HepG2 (cell line): ENCODE measurements around the gene TUBB. TPM values are rescaled to one million over a fixed set of nuclear protein-coding genes. Genes with fewer than 3 reads are reported as not detected.
A peak's percentile ranks its signal among the peaks of the same experiment; 100 is the strongest.

ENCODE experiments used
- ARHGAP35 ChIP-seq: sonication (generic); formaldehyde crosslinking; IDR thresholded peaks from 2 replicates; pipeline ENCODE4 v1.9.0; 2022; ENCODE audit warnings: mild to moderate bottlenecking, inconsistent platforms, moderate library complexity, missing genetic modification reagents, borderline replicate concordance
- ATF5 ChIP-seq: sonication (generic); formaldehyde crosslinking; IDR thresholded peaks from 2 replicates; pipeline ENCODE4 v1.4.0; 2020; ENCODE audit warnings: mild to moderate bottlenecking, low read depth, missing genetic modification reagents
- DNMT1 ChIP-seq: sonication (generic); formaldehyde crosslinking; IDR thresholded peaks from 2 replicates; pipeline ENCODE4 v1.5.1; 2020; ENCODE audit warnings: mild to moderate bottlenecking, missing genetic modification reagents
- GTF2F1 ChIP-seq: fragments of 150-350 bp; IDR thresholded peaks from 2 replicates; pipeline ENCODE4 v1.6.1; 2014; ENCODE audit warnings: low read length
- HMGA1 ChIP-seq: sonication (generic); formaldehyde crosslinking; conservative IDR thresholded peaks from 2 replicates; pipeline ENCODE4 v1.4.0; 2020; ENCODE audit warnings: missing genetic modification reagents
- HNF4G ChIP-seq, 2 experiments: sonication (generic) in 1 of 2; formaldehyde crosslinking in 1 of 2; IDR thresholded peaks; 2 replicates each; pipeline versions ENCODE4 v1.4.0 to v1.6.1; 2011 to 2020; ENCODE audit warnings: borderline replicate concordance in 2 of 2, low read depth in 2 of 2, mild to moderate bottlenecking in 2 of 2, low read length in 1 of 2, missing genetic modification reagents in 1 of 2, moderate library complexity in 1 of 2
- HOXD1 ChIP-seq: sonication (generic); formaldehyde crosslinking; IDR thresholded peaks from 2 replicates; pipeline ENCODE4 v1.5.0; 2020; ENCODE audit warnings: missing genetic modification reagents
- MTF2 ChIP-seq: sonication (generic); formaldehyde crosslinking; IDR thresholded peaks from 2 replicates; pipeline ENCODE4 v1.5.0; 2020; ENCODE audit warnings: missing genetic modification reagents, borderline replicate concordance
- NR2C2 ChIP-seq: sonication (generic); formaldehyde crosslinking; IDR thresholded peaks from 2 replicates; pipeline ENCODE4 v1.4.0; 2020; ENCODE audit warnings: missing genetic modification reagents, mild to moderate bottlenecking, moderate library complexity, borderline replicate concordance
- SIX4 ChIP-seq: sonication (generic); formaldehyde crosslinking; IDR thresholded peaks from 2 replicates; pipeline ENCODE4 v1.4.0; 2020; ENCODE audit warnings: missing genetic modification reagents
- SKI ChIP-seq: fragments of 450-650 bp; IDR thresholded peaks from one replicate; pipeline ENCODE4 v1.6.1; 2018; ENCODE audit warnings: mild to moderate bottlenecking; ENCODE audit not compliant: partially characterized antibody
- SMARCC2 ChIP-seq: fragments of 450-650 bp; IDR thresholded peaks from 2 replicates; pipeline ENCODE4 v1.6.1; 2017; ENCODE audit warnings: antibody characterized with exemption, mild to moderate bottlenecking
- SSRP1 ChIP-seq: IDR thresholded peaks from 2 replicates; pipeline ENCODE4 v1.6.1; 2016; ENCODE audit warnings: control low read depth
- TCF7L2 ChIP-seq: IDR thresholded peaks from 2 replicates; pipeline ENCODE4 v1.6.1; 2011; ENCODE audit warnings: mild to moderate bottlenecking, low read depth, low read length, moderate library complexity
- ZFP41 ChIP-seq: sonication (generic); formaldehyde crosslinking; IDR thresholded peaks from 2 replicates; pipeline ENCODE4 v1.4.0; 2020; ENCODE audit warnings: mild to moderate bottlenecking, missing genetic modification reagents, borderline replicate concordance
- ZNF136 ChIP-seq: sonication (generic); formaldehyde crosslinking; IDR thresholded peaks from 2 replicates; pipeline ENCODE4 v1.8.1; 2022; ENCODE audit warnings: low read depth, mild to moderate bottlenecking, moderate library complexity, missing genetic modification reagents
- ZNF263 ChIP-seq: sonication (generic); formaldehyde crosslinking; IDR thresholded peaks from 2 replicates; pipeline ENCODE4 v1.4.0; 2020; ENCODE audit warnings: missing genetic modification reagents
- ZNF280D ChIP-seq: sonication (generic); formaldehyde crosslinking; IDR thresholded peaks from 2 replicates; pipeline ENCODE4 v1.5.1; 2020; ENCODE audit warnings: mild to moderate bottlenecking, missing genetic modification reagents
- ZNF333 ChIP-seq: sonication (generic); formaldehyde crosslinking; IDR thresholded peaks from 2 replicates; pipeline ENCODE4 v1.4.0; 2020; ENCODE audit warnings: mild to moderate bottlenecking, missing genetic modification reagents, borderline replicate concordance
- ZNF354B ChIP-seq: sonication (generic); formaldehyde crosslinking; IDR thresholded peaks from 2 replicates; pipeline ENCODE4 v1.8.0; 2022; ENCODE audit warnings: mild to moderate bottlenecking, missing genetic modification reagents
- ZNF605 ChIP-seq: sonication (generic); formaldehyde crosslinking; IDR thresholded peaks from 2 replicates; pipeline ENCODE4 v1.8.0; 2022; ENCODE audit warnings: mild to moderate bottlenecking, missing genetic modification reagents
- ZNF781 ChIP-seq: sonication (generic); formaldehyde crosslinking; IDR thresholded peaks from 2 replicates; pipeline ENCODE4 v1.5.1; 2020; ENCODE audit warnings: borderline replicate concordance, mild to moderate bottlenecking, missing genetic modification reagents; ENCODE audit errors: not compliant biosample characterization
- ZSCAN31 ChIP-seq: sonication (generic); formaldehyde crosslinking; IDR thresholded peaks from 2 replicates; pipeline ENCODE4 v1.5.0; 2020; ENCODE audit warnings: low read depth, mild to moderate bottlenecking, missing genetic modification reagents
- polyA plus RNA-seq, 8 experiments: library from polyadenylated mRNA; depleted of rRNA in 3 of 8; stranded (reverse) in 7 of 8; unstranded in 1 of 8; fragments of >200 nt; fragmentation: Illumina TruSeq in 4 of 8; extraction: Trizol in 4 of 8; gene quantifications; 2 replicates each; pipeline versions ENCODE4 v1.2.1 to v1.2.3, GENCODE V29; 2011 to 2016; ENCODE audit warnings: low read depth in 4 of 8, missing spikeins in 1 of 8, mixed read lengths in 1 of 8; ENCODE audit not compliant: insufficient read depth in 1 of 8
- total RNA-seq, 5 experiments: library from RNA; depleted of rRNA; stranded (reverse); fragments of >200 nt; fragmentation: Illumina TruSeq; extraction: Trizol; gene quantifications; 2 replicates each; pipeline ENCODE4 v1.2.3, GENCODE V29; 2016; ENCODE audit warnings: low read depth in 1 of 5
- TF ChIP-seq, protein P1 (sequence below): sonication (generic); formaldehyde crosslinking; IDR thresholded peaks from 2 replicates; pipeline ENCODE4 v1.9.0; 2021; ENCODE audit warnings: missing genetic modification reagents, mild to moderate bottlenecking, borderline replicate concordance

Gene TUBB
- total and polyA plus RNA-seq, 2 of the 13 experiments (the other 11 are each of a cell fraction or from before 2014, with no cell fraction given) = 911 to 1,163 TPM

- TF ChIP-seq HMGA1 (no peak), TCF7L2 (no peak; the same call in 1 of the 2 replicates), SMARCC2 (no peak), ZFP41 (0 out of 2 replicates have a peak, but pooled peaks have one; percentile 62), HOXD1 (CRISPR knock-in tag) (peak; percentile 87; the same call in 1 of the 2 replicates), SKI (peak; percentile 89), ZNF354B (CRISPR knock-in tag) (no peak; the same call in 1 of the 2 replicates), GTF2F1 (peak; percentile 37; the same call in 1 of the 2 replicates), SIX4 (CRISPR knock-in tag) (peak; percentile 53; the same call in 1 of the 2 replicates), ARHGAP35 (CRISPR knock-in tag) (peak; percentile 82; the same call in 1 of the 2 replicates), ZNF263 (peak; percentile 69), ZNF605 (CRISPR knock-in tag) (0 out of 2 replicates have a peak, but pooled peaks have one; percentile 43), ZNF781 (CRISPR knock-in tag) (peak; percentile 60), NR2C2 (CRISPR knock-in tag) (peak; percentile 47; the same call in 1 of the 2 replicates), DNMT1 (CRISPR knock-in tag) (no peak), SSRP1 (CRISPR knock-in tag) (peak; percentile 99; the same call in 1 of the 2 replicates), MTF2 (peak; percentile 86; the same call in 1 of the 2 replicates), ZNF280D (CRISPR knock-in tag) (no peak), ZSCAN31 (CRISPR knock-in tag) (peak; percentile 79), HNF4G (IDR thresholded peaks at IDR 0.05; ENCODE audit: borderline replicate concordance, low read depth, low read length) (peak; percentile 80), HNF4G (CRISPR knock-in tag; IDR thresholded peaks at IDR 0.05; ENCODE audit: borderline replicate concordance, low read depth) (peak; percentile 82; the same call in 1 of the 2 replicates), ZNF136 (CRISPR knock-in tag) (no peak; the same call in 1 of the 2 replicates), ZNF333 (CRISPR knock-in tag) (no peak), ATF5 (CRISPR knock-in tag) (no peak)
- TF ChIP-seq, protein P1, sequence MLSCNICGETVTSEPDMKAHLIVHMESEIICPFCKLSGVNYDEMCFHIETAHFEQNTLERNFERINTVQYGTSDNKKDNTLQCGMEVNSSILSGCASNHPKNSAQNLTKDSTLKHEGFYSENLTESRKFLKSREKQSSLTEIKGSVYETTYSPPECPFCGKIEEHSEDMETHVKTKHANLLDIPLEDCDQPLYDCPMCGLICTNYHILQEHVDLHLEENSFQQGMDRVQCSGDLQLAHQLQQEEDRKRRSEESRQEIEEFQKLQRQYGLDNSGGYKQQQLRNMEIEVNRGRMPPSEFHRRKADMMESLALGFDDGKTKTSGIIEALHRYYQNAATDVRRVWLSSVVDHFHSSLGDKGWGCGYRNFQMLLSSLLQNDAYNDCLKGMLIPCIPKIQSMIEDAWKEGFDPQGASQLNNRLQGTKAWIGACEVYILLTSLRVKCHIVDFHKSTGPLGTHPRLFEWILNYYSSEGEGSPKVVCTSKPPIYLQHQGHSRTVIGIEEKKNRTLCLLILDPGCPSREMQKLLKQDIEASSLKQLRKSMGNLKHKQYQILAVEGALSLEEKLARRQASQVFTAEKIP (CRISPR knock-in tag) = no peak
Observed at GRCh38 chr6:30763618-30764489, 43.7 kb downstream of the TUBB start (continued).
